ENCODE data around the gene LRIG2. TPM values are rescaled to one million over a fixed set of nuclear protein-coding genes. Genes with fewer than 3 reads are reported as not detected.

The LRIG2 gene
- total RNA-seq, 6 experiments from 2014 or later, result 3.4 to 7.2 (median 5.0) TPM

DNA sequence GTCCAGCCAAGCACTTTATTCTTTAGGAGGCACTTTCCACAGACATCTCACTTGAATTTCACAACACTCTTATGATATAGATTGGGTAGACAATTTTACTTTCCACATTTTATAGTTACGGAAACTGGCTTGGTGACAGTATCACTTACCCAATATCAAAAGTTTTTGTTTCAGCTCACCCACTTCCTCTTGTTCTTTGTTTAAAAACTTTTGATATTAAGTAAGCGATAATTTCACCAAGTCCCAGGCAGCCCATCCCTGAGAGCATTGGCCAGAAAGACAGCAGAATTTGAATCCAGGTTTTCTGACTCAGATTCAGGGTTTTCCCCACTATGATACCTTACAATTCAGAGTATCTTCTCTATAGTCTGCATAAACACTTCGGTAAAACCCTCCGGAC, 60.0 kb downstream of the LRIG2 start:
- peak in 1 of 4 donors; percentile 6 for ATAC-seq
- intact Hi-C loops (cut with DNase I), result no loop called here

GRCh38 chr1:113133759-113134158, 60.8 kb downstream of the LRIG2 start:
- no peaks in the 10 kb centered on the region for H3K9me3 ChIP-seq
- 18% methylated on average over 2 of the region's 2 CpGs for WGBS (ENCODE audit: insufficient coverage, low coverage, low lambda C conversion rate, missing lambda C conversion rate)
- H3K36me3 ChIP-seq, result no peaks in the 10 kb centered on the region
- H3K27me3 ChIP-seq, result no peaks in the 10 kb centered on the region
- H3K27ac ChIP-seq, result no peak overlapping the region
- intact Hi-C loops (cut with DNase I), result no loop called here
- DNase-seq (no peak), ATAC-seq (no peak)
- TF ChIP-seq, protein P1, sequence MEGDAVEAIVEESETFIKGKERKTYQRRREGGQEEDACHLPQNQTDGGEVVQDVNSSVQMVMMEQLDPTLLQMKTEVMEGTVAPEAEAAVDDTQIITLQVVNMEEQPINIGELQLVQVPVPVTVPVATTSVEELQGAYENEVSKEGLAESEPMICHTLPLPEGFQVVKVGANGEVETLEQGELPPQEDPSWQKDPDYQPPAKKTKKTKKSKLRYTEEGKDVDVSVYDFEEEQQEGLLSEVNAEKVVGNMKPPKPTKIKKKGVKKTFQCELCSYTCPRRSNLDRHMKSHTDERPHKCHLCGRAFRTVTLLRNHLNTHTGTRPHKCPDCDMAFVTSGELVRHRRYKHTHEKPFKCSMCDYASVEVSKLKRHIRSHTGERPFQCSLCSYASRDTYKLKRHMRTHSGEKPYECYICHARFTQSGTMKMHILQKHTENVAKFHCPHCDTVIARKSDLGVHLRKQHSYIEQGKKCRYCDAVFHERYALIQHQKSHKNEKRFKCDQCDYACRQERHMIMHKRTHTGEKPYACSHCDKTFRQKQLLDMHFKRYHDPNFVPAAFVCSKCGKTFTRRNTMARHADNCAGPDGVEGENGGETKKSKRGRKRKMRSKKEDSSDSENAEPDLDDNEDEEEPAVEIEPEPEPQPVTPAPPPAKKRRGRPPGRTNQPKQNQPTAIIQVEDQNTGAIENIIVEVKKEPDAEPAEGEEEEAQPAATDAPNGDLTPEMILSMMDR (IDR thresholded peaks at IDR 0.05), result no peak
- H3K4me1 ChIP-seq, result no peaks in the 10 kb centered on the region
- H3K4me3 ChIP-seq, result no peak overlapping the region

More for the DNA sequence above, 60.0 kb downstream of the LRIG2 start:
- no peak overlapping the region for H3K27ac ChIP-seq
- no peaks in the 10 kb centered on the region for H3K9me3 ChIP-seq
- 60% methylated on average over 4 of the region's 4 CpGs for WGBS (ENCODE audit: insufficient coverage, low coverage, low lambda C conversion rate, missing lambda C conversion rate)
- H3K4me3 ChIP-seq, result no peak overlapping the region
- no peaks in the 10 kb centered on the region for H3K36me3 ChIP-seq
- no peaks in the 10 kb centered on the region for H3K27me3 ChIP-seq
- H3K4me1 ChIP-seq, result no peaks in the 10 kb centered on the region
- TF ChIP-seq, protein P1 (IDR thresholded peaks at IDR 0.05), result no peak
- TF ChIP-seq POLR2A (IDR thresholded peaks at IDR 0.05), result no peak
- DNase-seq, result no peak

DNA sequence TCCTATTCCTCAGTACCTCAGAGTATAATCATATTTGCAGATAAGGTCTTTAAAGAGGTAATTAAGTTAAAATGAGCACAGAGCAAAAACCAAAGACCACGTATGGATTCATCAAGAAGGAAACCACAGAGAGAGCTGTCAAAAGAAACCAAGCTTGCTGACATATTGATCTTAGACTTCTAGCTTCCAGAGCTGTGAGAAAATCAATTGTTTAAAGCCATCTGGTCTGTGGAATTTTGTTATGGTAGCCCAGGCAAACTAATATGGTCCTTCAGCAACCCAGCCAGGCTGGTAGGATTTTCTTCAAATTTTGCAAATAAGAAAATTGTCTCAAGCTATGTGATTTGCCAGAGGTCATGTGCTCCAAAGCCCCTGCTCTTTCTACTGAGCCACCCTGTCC, 62.5 kb downstream of the LRIG2 start:
- 65% methylated on average over 1 of the region's 1 CpG for WGBS (ENCODE audit: insufficient coverage, low coverage, low lambda C conversion rate, missing lambda C conversion rate)
- no peak overlapping the region for H3K4me3 ChIP-seq
- TF ChIP-seq, protein P1 (IDR thresholded peaks at IDR 0.05), result no peak
- TF ChIP-seq POLR2A (IDR thresholded peaks at IDR 0.05), result no peak
- no peaks in the 10 kb centered on the region for H3K4me1 ChIP-seq
- H3K36me3 ChIP-seq, result no peaks in the 10 kb centered on the region
- no peak for ATAC-seq
- no peak overlapping the region for H3K27ac ChIP-seq
- intact Hi-C loops (cut with DNase I), result no loop called here
- no peak for DNase-seq
- no peaks in the 10 kb centered on the region for H3K27me3 ChIP-seq
- no peaks in the 10 kb centered on the region for H3K9me3 ChIP-seq

GRCh38 chr1:113136476-113136875, 63.5 kb downstream of the LRIG2 start:
- DNase-seq (no peak), ATAC-seq (no peak)
- H3K27ac ChIP-seq, result no peak overlapping the region
- intact Hi-C loops (cut with DNase I), result no loop called here
- WGBS (ENCODE audit: insufficient coverage, low coverage, low lambda C conversion rate, missing lambda C conversion rate), result 33% methylated on average over 1 of the region's 1 CpG
- no peak overlapping the region for H3K4me3 ChIP-seq
- peaks cover 0 to 4% (median 0%) of the 10 kb centered on the region in 4 donors for H3K4me1 ChIP-seq
- H3K27me3 ChIP-seq, result no peaks in the 10 kb centered on the region
- H3K9me3 ChIP-seq, result no peaks in the 10 kb centered on the region
- TF ChIP-seq POLR2A (IDR thresholded peaks at IDR 0.05), result no peak
- TF ChIP-seq, protein P1 (IDR thresholded peaks at IDR 0.05), result no peak
- no peaks in the 10 kb centered on the region for H3K36me3 ChIP-seq

GRCh38 chr1:113137563-113137962, 64.6 kb downstream of the LRIG2 start:
- Histone ChIP-seq H3K4me1 (peaks cover 0 to 4% (median 0%) of the 10 kb centered on the region in 4 donors), H3K4me3 (no peak overlapping the region), H3K36me3 (no peaks in the 10 kb centered on the region), H3K9me3 (no peaks in the 10 kb centered on the region), H3K27me3 (no peaks in the 10 kb centered on the region), H3K27ac (no peak overlapping the region)
- ATAC-seq (no peak), DNase-seq (no peak)
- TF ChIP-seq, protein P1 (IDR thresholded peaks at IDR 0.05), result no peak
- no peak for TF ChIP-seq POLR2A (IDR thresholded peaks at IDR 0.05)
- intact Hi-C loops (cut with DNase I), result no loop called here
- WGBS (ENCODE audit: insufficient coverage, low coverage, low lambda C conversion rate, missing lambda C conversion rate), result 87% methylated on average over 3 of the region's 3 CpGs

Data from right lobe of liver (tissue), 6 donors.